ENCODE measurements around the gene LGALS7.

DNA sequence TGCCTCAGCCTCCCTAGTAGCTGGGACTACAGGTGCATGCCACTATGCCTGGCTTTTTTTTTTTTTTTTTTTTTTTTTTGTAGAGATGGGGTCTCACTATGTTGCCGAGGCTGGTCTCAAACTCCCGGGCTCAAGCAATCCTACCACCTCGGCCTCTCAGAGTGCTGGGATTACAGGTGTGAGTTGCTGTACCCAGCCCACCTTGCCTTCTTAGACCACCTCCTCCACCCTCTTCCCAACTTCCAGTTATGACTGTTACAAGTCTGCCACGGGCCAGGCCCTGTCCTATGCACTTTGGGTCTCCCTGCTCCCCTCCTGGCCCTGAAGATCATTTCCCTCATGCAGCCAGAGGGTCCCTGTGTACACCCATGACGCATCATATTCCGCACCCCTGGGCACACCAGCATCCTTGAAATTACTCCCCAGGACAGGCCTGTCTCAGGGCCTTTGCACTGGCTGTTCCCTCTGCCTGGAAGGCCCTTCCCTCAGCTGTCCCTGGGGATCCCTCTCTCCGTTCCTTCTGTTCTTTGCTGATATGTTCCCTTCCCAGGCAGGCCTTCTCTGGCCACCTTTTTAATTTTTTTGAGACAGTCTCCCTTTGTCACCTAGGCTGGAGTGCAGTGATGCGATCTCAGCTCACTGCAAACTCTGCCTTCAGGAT, 36.4 kb upstream of the LGALS7 start:
- TF ChIP-seq EZH2 (IDR thresholded peaks at IDR 0.05) = no peak
- no peak for TF ChIP-seq CTCF (IDR thresholded peaks at IDR 0.05)
- TF ChIP-seq EZH2phosphoT487 (IDR thresholded peaks at IDR 0.05) = no peak

Measured in neural progenitor cell (in vitro differentiated cells).